Breast epithelium (tissue), 3 donors: ENCODE results near the gene RDH11.

Source experiments
- POLR2A ChIP-seq: fragments of 450-650 bp; IDR thresholded peaks from one replicate; pipeline ENCODE4 v1.6.1; 2016; ENCODE audit warnings: antibody characterized with exemption, mild to moderate bottlenecking, moderate library complexity
- TF ChIP-seq, protein P1 (sequence below), 3 donors: fragments of 450-650 bp; IDR thresholded peaks; one replicate each; pipeline ENCODE4 v1.5.1; 2016 to 2017; ENCODE audit warnings: antibody characterized with exemption in 3 of 3, mild to moderate bottlenecking in 3 of 3, moderate library complexity in 3 of 3

DNA sequence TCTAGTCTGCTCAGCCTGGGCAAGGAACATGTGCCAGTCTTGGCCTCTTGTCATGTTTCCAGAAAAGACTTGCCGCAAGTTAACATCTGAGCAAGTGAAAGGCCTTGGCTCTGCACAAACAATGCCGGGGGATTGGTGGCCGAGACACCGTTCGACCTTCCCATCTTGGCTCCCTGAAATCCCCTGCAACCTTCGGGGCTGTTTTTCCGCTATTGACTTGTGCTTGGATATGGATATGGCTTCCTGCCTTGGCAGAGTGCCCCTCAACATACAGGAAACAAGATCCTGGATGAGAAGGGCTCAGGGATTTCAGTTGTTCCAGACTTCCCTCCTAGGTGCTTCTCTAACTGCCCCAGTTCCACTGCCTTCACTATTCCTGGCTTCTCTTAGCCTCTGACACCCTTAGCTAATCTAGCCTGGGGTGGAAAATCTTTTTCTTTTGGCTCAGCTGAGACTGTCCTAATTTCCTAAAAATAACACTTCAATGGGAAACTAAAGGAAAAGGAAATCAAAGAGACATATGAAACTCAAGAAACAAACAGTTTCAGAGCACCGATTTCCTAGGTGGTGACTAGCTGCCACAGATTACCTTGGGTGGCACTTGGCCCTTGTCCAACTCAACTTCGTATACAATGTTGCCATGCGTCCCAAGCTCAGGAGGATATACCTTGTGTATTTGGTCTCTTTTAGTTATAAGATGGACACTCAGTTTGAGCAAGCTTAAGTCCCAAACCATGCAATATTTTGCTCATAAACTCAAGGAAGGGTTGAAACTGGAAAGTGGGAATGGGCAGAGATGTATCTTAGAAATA lies 40.0 kb upstream of the RDH11 start:
- TF ChIP-seq, protein P1, sequence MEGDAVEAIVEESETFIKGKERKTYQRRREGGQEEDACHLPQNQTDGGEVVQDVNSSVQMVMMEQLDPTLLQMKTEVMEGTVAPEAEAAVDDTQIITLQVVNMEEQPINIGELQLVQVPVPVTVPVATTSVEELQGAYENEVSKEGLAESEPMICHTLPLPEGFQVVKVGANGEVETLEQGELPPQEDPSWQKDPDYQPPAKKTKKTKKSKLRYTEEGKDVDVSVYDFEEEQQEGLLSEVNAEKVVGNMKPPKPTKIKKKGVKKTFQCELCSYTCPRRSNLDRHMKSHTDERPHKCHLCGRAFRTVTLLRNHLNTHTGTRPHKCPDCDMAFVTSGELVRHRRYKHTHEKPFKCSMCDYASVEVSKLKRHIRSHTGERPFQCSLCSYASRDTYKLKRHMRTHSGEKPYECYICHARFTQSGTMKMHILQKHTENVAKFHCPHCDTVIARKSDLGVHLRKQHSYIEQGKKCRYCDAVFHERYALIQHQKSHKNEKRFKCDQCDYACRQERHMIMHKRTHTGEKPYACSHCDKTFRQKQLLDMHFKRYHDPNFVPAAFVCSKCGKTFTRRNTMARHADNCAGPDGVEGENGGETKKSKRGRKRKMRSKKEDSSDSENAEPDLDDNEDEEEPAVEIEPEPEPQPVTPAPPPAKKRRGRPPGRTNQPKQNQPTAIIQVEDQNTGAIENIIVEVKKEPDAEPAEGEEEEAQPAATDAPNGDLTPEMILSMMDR (IDR thresholded peaks at IDR 0.05), result no peak
- no peak for TF ChIP-seq POLR2A
